Panc1 (cell line): ENCODE measurements around the gene RGS10. TPM values are rescaled to one million over a fixed set of nuclear protein-coding genes. Genes with fewer than 3 reads are reported as not detected.

ENCODE experiments used
- ATAC-seq: fragments of 200-7000 bp; cut with Tn5 transposase; 2 replicates; pipeline ENCODE4 v1.9.1; 2020; ENCODE audit warnings: mild to moderate bottlenecking, moderate library complexity
- BruUV-seq: library from RNA; stranded (reverse); fragments of 400-500 nt; replicated peaks from 2 replicates; lab custom pipeline; 2021; lab: Mats Ljungman, UMichigan
- CTCF ChIA-PET: fragments of 300-600 bp; sonication (Branson Sonifier 250); formaldehyde crosslinking; loops from one replicate; lab custom pipeline; 2022; ENCODE audit warnings: antibody characterized with exemption; lab: Charles Lee
- POLR2A ChIA-PET: fragments of 300-600 bp; sonication (Branson Sonifier 250); formaldehyde crosslinking; loops from one replicate; lab custom pipeline; 2022; ENCODE audit warnings: antibody characterized with exemption; lab: Charles Lee
- DNase-seq: peaks from one replicate; pipeline ENCODE4 v3.0.0-alpha.2; 2010; ENCODE audit warnings: low read depth, low spot score
- H3K27ac ChIP-seq: 2 replicates; pipeline ENCODE4 v1.5.1; 2011; ENCODE audit warnings: mild to moderate bottlenecking, low read length, inconsistent platforms
- H3K27me3 ChIP-seq: fragments of 200-500 bp; sonication (Bioruptor generic); 2 replicates; pipeline ENCODE4 v1.6.0; 2014; ENCODE audit warnings: low read length, inconsistent platforms; ENCODE audit not compliant: control insufficient read depth, insufficient read depth
- H3K36me3 ChIP-seq: fragments of 200-500 bp; sonication (Bioruptor generic); 2 replicates; pipeline ENCODE4 v1.5.1; 2014; ENCODE audit warnings: inconsistent platforms, mild to moderate bottlenecking, low read length, moderate library complexity; ENCODE audit not compliant: control insufficient read depth, insufficient read depth
- H3K4me1 ChIP-seq: 2 replicates; pipeline ENCODE4 v1.5.1; 2011; ENCODE audit warnings: inconsistent platforms, mild to moderate bottlenecking, low read length, moderate library complexity; ENCODE audit not compliant: control insufficient read depth, insufficient read depth
- H3K4me3 ChIP-seq, 2 experiments: 2 replicates each; pipeline ENCODE4 v1.5.1; 2011 to 2012; ENCODE audit warnings: low read depth in 2 of 2, low read length in 2 of 2, mild to moderate bottlenecking in 2 of 2, inconsistent platforms in 1 of 2, moderate library complexity in 1 of 2
- H3K9me3 ChIP-seq: fragments of 200-500 bp; sonication (Bioruptor generic); 2 replicates; pipeline ENCODE4 v1.5.1; 2014; ENCODE audit warnings: low read depth, mild to moderate bottlenecking, inconsistent platforms, low read length, moderate library complexity; ENCODE audit not compliant: control insufficient read depth, insufficient read depth
- CTCF ChIP-seq: fragments of 450-650 bp; IDR thresholded peaks from 2 replicates; pipeline ENCODE4 v1.5.1; 2017; ENCODE audit warnings: mild to moderate bottlenecking
- POLR2AphosphoS5 ChIP-seq: IDR thresholded peaks from 2 replicates; pipeline ENCODE4 v1.6.1; 2012; ENCODE audit warnings: mild to moderate bottlenecking, low read depth, low read length, moderate library complexity
- REST ChIP-seq, 2 experiments: IDR thresholded peaks; 2 replicates each; pipeline ENCODE4 v1.6.1; 2011 to 2012; ENCODE audit warnings: low read depth in 2 of 2, control low read depth in 1 of 2, low read length in 1 of 2, mild to moderate bottlenecking in 1 of 2, moderate library complexity in 1 of 2; ENCODE audit not compliant: insufficient read depth in 1 of 2
- SIN3A ChIP-seq: IDR thresholded peaks from 2 replicates; pipeline ENCODE4 v1.6.1; 2012; ENCODE audit warnings: low read depth, mild to moderate bottlenecking, low read length, moderate library complexity, borderline replicate concordance; ENCODE audit not compliant: insufficient read depth
- TCF7L2 ChIP-seq: IDR thresholded peaks from 2 replicates; pipeline ENCODE4 v1.6.1; 2011; ENCODE audit warnings: mild to moderate bottlenecking, low read depth, low read length, inconsistent platforms
- in situ Hi-C: cut with HindIII; loops from 2 replicates; pipeline ENCODE4 v1.10.0; 2016; ENCODE audit warnings: low sequenced_read_pairs, low pct_unique_long_range_greater_than_20kb
- intact Hi-C: fragments of 100-400 bp; cut with micrococcal nuclease; formaldehyde crosslinking; loops from one replicate; pipeline ENCODE4 v1.10.0; 2022; ENCODE audit not compliant: unreplicated experiment
- total RNA-seq: library from RNA; stranded (reverse); gene quantifications from one replicate; pipeline ENCODE4 v1.2.1, GENCODE V29; 2021; ENCODE audit not compliant: unreplicated experiment

The RGS10 gene
- total RNA-seq, 1 experiment from 2014 or later = 68.6 TPM

GRCh38 chr10:119474606-119475005 is 67.9 kb downstream of the RGS10 start:
- BruUV-seq = no TSS peak
- H3K27me3 ChIP-seq = no peaks in the 10 kb centered on the region; the same call in 1 of the 2 replicates
- no peak for DNase-seq
- in situ Hi-C loops = no loop called here
- CTCF ChIA-PET = no interaction called here
- intact Hi-C loops = no loop called here
- POLR2A ChIA-PET = no interaction called here
- ATAC-seq = no peak
- 0 out of 2 replicates have a peak, but pooled peaks cover 1% of the 10 kb centered on the region for H3K4me1 ChIP-seq
- H3K4me3 ChIP-seq = no peak overlapping the region
- H3K9me3 ChIP-seq = no peaks in the 10 kb centered on the region
- no peak overlapping the region for H3K27ac ChIP-seq
- TF ChIP-seq TCF7L2 (no peak), SIN3A (no peak), CTCF (no peak), REST (IDR thresholded peaks at IDR 0.05; ENCODE audit: insufficient read depth in 1 of 2, low read depth in 2 of 2, low read length in 1 of 2) (no peak), POLR2AphosphoS5 (no peak)
- no peaks in the 10 kb centered on the region for H3K36me3 ChIP-seq

GRCh38 chr10:119473771-119474170 is 68.7 kb downstream of the RGS10 start:
- Histone ChIP-seq H3K4me3 (no peak overlapping the region), H3K4me1 (0 out of 2 replicates have a peak, but pooled peaks cover 2% of the 10 kb centered on the region), H3K27me3 (no peaks in the 10 kb centered on the region; the same call in 1 of the 2 replicates), H3K9me3 (no peaks in the 10 kb centered on the region), H3K27ac (no peak overlapping the region), H3K36me3 (no peaks in the 10 kb centered on the region)
- intact Hi-C loops (no loop called here), in situ Hi-C loops (no loop called here)
- DNase-seq = no peak
- BruUV-seq = no TSS peak
- no peak for TF ChIP-seq TCF7L2
- TF ChIP-seq SIN3A = no peak
- no peak for TF ChIP-seq CTCF
- TF ChIP-seq POLR2AphosphoS5 = no peak
- TF ChIP-seq REST (IDR thresholded peaks at IDR 0.05; ENCODE audit: insufficient read depth in 1 of 2, low read depth in 2 of 2, low read length in 1 of 2) = no peak
- ATAC-seq = no peak
- ChIA-PET CTCF (no interaction called here), POLR2A (no interaction called here)
